Rectal smooth muscle tissue (tissue), 1 donor: ENCODE results near the gene CCT6B.
"Not testable (repeated sequence)": the region's sequence is repeated elsewhere in the genome, so short reads cannot be mapped to it uniquely, and the experiment has no call there.

ENCODE experiments used
- H3K27ac ChIP-seq: one replicate; pipeline ENCODE4 v1.7.0; 2013; ENCODE audit warnings: low read depth, low read length, inconsistent platforms
- H3K27me3 ChIP-seq: one replicate; pipeline ENCODE4 v1.7.0; 2013; ENCODE audit warnings: low read length; ENCODE audit not compliant: control insufficient read depth, insufficient read depth
- H3K36me3 ChIP-seq: one replicate; pipeline ENCODE4 v1.7.0; 2013; ENCODE audit warnings: low read length; ENCODE audit not compliant: control insufficient read depth, insufficient read depth
- H3K4me1 ChIP-seq: one replicate; pipeline ENCODE4 v1.7.0; 2013; ENCODE audit warnings: low read length; ENCODE audit not compliant: control insufficient read depth, insufficient read depth
- H3K4me3 ChIP-seq: one replicate; pipeline ENCODE4 v1.7.0; 2013; ENCODE audit warnings: low read length
- H3K9ac ChIP-seq: one replicate; pipeline ENCODE4 v1.7.0; 2013; ENCODE audit warnings: low read length

The CCT6B gene

GRCh38 chr17:34961093-34961911 is at the start of gene CCT6B, which contains the start of gene ZNF830:
Gene CCT6B, minus strand, starts transcription at chr17:34961460. Its CDS starts 67 bp downstream, at chr17:34961393.
Gene ZNF830, plus strand, starts transcription at chr17:34961540. Its CDS starts 27 bp downstream, at chr17:34961567.
- H3K4me1 ChIP-seq = peaks cover 16% of the 10 kb centered on the region
- H3K9ac ChIP-seq = peak within 1 kb of the TSS; percentile 98
- peak within 1 kb of the TSS; percentile 100 for H3K4me3 ChIP-seq
- peaks cover 2% of the 10 kb centered on the region for H3K36me3 ChIP-seq
- H3K27me3 ChIP-seq = no peaks in the 10 kb centered on the region
- peak within 1 kb of the TSS; percentile 98 for H3K27ac ChIP-seq

- Histone ChIP-seq H3K27me3 (no peaks in the 10 kb centered on the region), H3K9ac (no peak overlapping the region), H3K36me3 (peaks cover 7% of the 10 kb centered on the region), H3K27ac (no peak overlapping the region), H3K4me3 (no peak overlapping the region), H3K4me1 (no peaks in the 10 kb centered on the region)
Measured at GRCh38 chr17:35010093-35010492, 48.8 kb upstream of the CCT6B start.

GRCh38 chr17:35006961-35007360 is 45.7 kb upstream of the CCT6B start:
- Histone ChIP-seq H3K4me3 (no peak overlapping the region), H3K27me3 (no peaks in the 10 kb centered on the region), H3K4me1 (peaks cover 10% of the 10 kb centered on the region), H3K9ac (no peak overlapping the region), H3K27ac (no peak overlapping the region), H3K36me3 (peaks cover 14% of the 10 kb centered on the region)

GRCh38 chr17:35006345-35006744 is 45.1 kb upstream of the CCT6B start:
- Histone ChIP-seq H3K36me3 (peaks cover 12% of the 10 kb centered on the region), H3K4me1 (peaks cover 16% of the 10 kb centered on the region), H3K27ac (no peak overlapping the region)

GRCh38 chr17:35003778-35004177 is 42.5 kb upstream of the CCT6B start:
- Histone ChIP-seq H3K4me3 (no peak overlapping the region), H3K27ac (peak overlapping the region; percentile 87), H3K9ac (no peak overlapping the region), H3K27me3 (no peaks in the 10 kb centered on the region), H3K36me3 (peaks cover 10% of the 10 kb centered on the region), H3K4me1 (peaks cover 24% of the 10 kb centered on the region)

More at GRCh38 chr17:35006345-35006744, 45.1 kb upstream of the CCT6B start:
- no peak overlapping the region for H3K4me3 ChIP-seq
- H3K27me3 ChIP-seq = no peaks in the 10 kb centered on the region
- H3K9ac ChIP-seq = no peak overlapping the region

GRCh38 chr17:35002876-35003551 is 41.8 kb upstream of the CCT6B start:
- H3K27me3 ChIP-seq = no peaks in the 10 kb centered on the region
- H3K36me3 ChIP-seq = peaks cover 10% of the 10 kb centered on the region
- peaks cover 32% of the 10 kb centered on the region for H3K4me1 ChIP-seq
- H3K27ac ChIP-seq = peak overlapping the region; percentile 87
- H3K4me3 ChIP-seq = no peak overlapping the region
- H3K9ac ChIP-seq = no peak overlapping the region

- H3K9ac ChIP-seq = no peak overlapping the region
- H3K27ac ChIP-seq = peak overlapping the region; percentile 87
- no peaks in the 10 kb centered on the region for H3K27me3 ChIP-seq
- no peak overlapping the region for H3K4me3 ChIP-seq
- H3K36me3 ChIP-seq = peaks cover 10% of the 10 kb centered on the region
- peaks cover 36% of the 10 kb centered on the region for H3K4me1 ChIP-seq
Measured at GRCh38 chr17:35001549-35001948, 40.3 kb upstream of the CCT6B start.

GRCh38 chr17:35000965-35001364 is 39.7 kb upstream of the CCT6B start:
- H3K27me3 ChIP-seq, H3K27ac ChIP-seq, H3K4me3 ChIP-seq, H3K9ac ChIP-seq, H3K36me3 ChIP-seq: not testable (repeated sequence)
- peaks cover 36% of the 10 kb centered on the region for H3K4me1 ChIP-seq

- no peak overlapping the region for H3K4me3 ChIP-seq
- no peak overlapping the region for H3K9ac ChIP-seq
- H3K27ac ChIP-seq = peak overlapping the region; percentile 92
- peaks cover 36% of the 10 kb centered on the region for H3K4me1 ChIP-seq
- H3K27me3 ChIP-seq = no peaks in the 10 kb centered on the region
- peaks cover 6% of the 10 kb centered on the region for H3K36me3 ChIP-seq
Measured at GRCh38 chr17:34999456-34999855, 38.2 kb upstream of the CCT6B start.

- peaks cover 36% of the 10 kb centered on the region for H3K4me1 ChIP-seq
- no peaks in the 10 kb centered on the region for H3K27me3 ChIP-seq
- H3K4me3 ChIP-seq = peak overlapping the region; percentile 11
- H3K36me3 ChIP-seq = peaks cover 9% of the 10 kb centered on the region
- H3K27ac ChIP-seq = peak overlapping the region; percentile 92
- H3K9ac ChIP-seq = no peak overlapping the region
Measured at GRCh38 chr17:34998205-34998604, 36.9 kb upstream of the CCT6B start.

- H3K27me3 ChIP-seq = no peaks in the 10 kb centered on the region
- H3K9ac ChIP-seq = no peak overlapping the region
- peaks cover 8% of the 10 kb centered on the region for H3K36me3 ChIP-seq
- peaks cover 30% of the 10 kb centered on the region for H3K4me1 ChIP-seq
- no peak overlapping the region for H3K4me3 ChIP-seq
- peak overlapping the region; percentile 92 for H3K27ac ChIP-seq
Measured at GRCh38 chr17:34997355-34997862, 36.1 kb upstream of the CCT6B start.

- H3K27ac ChIP-seq = peak overlapping the region; percentile 92
- peaks cover 12% of the 10 kb centered on the region for H3K36me3 ChIP-seq
- no peaks in the 10 kb centered on the region for H3K27me3 ChIP-seq
- no peak overlapping the region for H3K9ac ChIP-seq
- no peak overlapping the region for H3K4me3 ChIP-seq
- peaks cover 25% of the 10 kb centered on the region for H3K4me1 ChIP-seq
Measured at GRCh38 chr17:34996422-34997285, 35.4 kb upstream of the CCT6B start.
